OCI-LY1 (cell line): ENCODE data around the gene GLB1L.

Experiments
- H2AFZ ChIP-seq: fragments of 200-600 bp; sonication (generic), shearing (Covaris generic); 2 replicates; pipeline ENCODE4 v1.6.0; 2014; ENCODE audit warnings: antibody characterized with exemption, mild to moderate bottlenecking, low read length
- H3F3A ChIP-seq: fragments of 200-600 bp; sonication (generic), shearing (Covaris generic); 2 replicates; pipeline ENCODE4 v1.6.0; 2014; ENCODE audit warnings: mild to moderate bottlenecking, antibody characterized with exemption, low read length, moderate library complexity; ENCODE audit not compliant: insufficient read depth
- H3K27ac ChIP-seq: fragments of 200-600 bp; sonication (generic); 2 replicates; pipeline ENCODE4 v1.5.1; 2014; ENCODE audit warnings: low read length, mixed run types, mild to moderate bottlenecking, low read depth; ENCODE audit not compliant: poor library complexity, severe bottlenecking
- H3K27me3 ChIP-seq: fragments of 200-600 bp; sonication (generic); 2 replicates; pipeline ENCODE4 v1.6.0; 2014; ENCODE audit warnings: antibody characterized with exemption, mild to moderate bottlenecking, low read length, moderate library complexity; ENCODE audit not compliant: insufficient read depth
- H3K36me3 ChIP-seq: fragments of 200-600 bp; sonication (generic); 2 replicates; pipeline ENCODE4 v1.6.1; 2014; ENCODE audit warnings: mild to moderate bottlenecking, antibody characterized with exemption, low read length, moderate library complexity, mixed read lengths; ENCODE audit not compliant: insufficient read depth
- H3K4me1 ChIP-seq: fragments of 200-600 bp; sonication (generic); 2 replicates; pipeline ENCODE4 v1.5.1; 2014; ENCODE audit warnings: mild to moderate bottlenecking, low read length, moderate library complexity; ENCODE audit not compliant: insufficient read depth, severe bottlenecking
- H3K4me2 ChIP-seq: fragments of 200-600 bp; sonication (generic), shearing (Covaris generic); 2 replicates; pipeline ENCODE4 v1.6.1; 2014; ENCODE audit warnings: low read length
- H3K4me3 ChIP-seq: fragments of 200-600 bp; sonication (generic); 2 replicates; pipeline ENCODE4 v1.5.1; 2014; ENCODE audit warnings: low read length, low read depth, mild to moderate bottlenecking, mixed read lengths; ENCODE audit not compliant: poor library complexity, severe bottlenecking
- H3K79me2 ChIP-seq: fragments of 200-600 bp; shearing (Covaris generic); 2 replicates; pipeline ENCODE4 v1.6.1; 2016; ENCODE audit warnings: mixed run types, low read length, mixed read lengths; ENCODE audit not compliant: insufficient read depth
- H3K9ac ChIP-seq: fragments of 200-600 bp; sonication (generic), shearing (Covaris generic); 2 replicates; pipeline ENCODE4 v1.6.1; 2014; ENCODE audit warnings: mild to moderate bottlenecking, low read length, mixed read lengths
- H3K9me2 ChIP-seq: fragments of 200-600 bp; sonication (generic), shearing (Covaris generic); 2 replicates; pipeline ENCODE4 v1.6.1; 2014; ENCODE audit warnings: low read depth, mild to moderate bottlenecking, low read length, mixed read lengths
- H3K9me3 ChIP-seq: fragments of 200-600 bp; shearing (Covaris generic); 2 replicates; pipeline ENCODE4 v1.6.1; 2014; ENCODE audit warnings: low read length, mixed read lengths
- H4K20me1 ChIP-seq: fragments of 200-600 bp; sonication (generic), shearing (Covaris generic); 2 replicates; pipeline ENCODE4 v1.6.0; 2016; ENCODE audit warnings: mild to moderate bottlenecking, low read length; ENCODE audit not compliant: insufficient read depth
- EZH2 ChIP-seq: fragments of 200-600 bp; sonication (generic), shearing (Covaris generic); IDR thresholded peaks from 2 replicates; pipeline ENCODE4 v1.8.0; 2017; ENCODE audit warnings: borderline replicate concordance, mixed run types, mild to moderate bottlenecking, antibody characterized with exemption, low read length, moderate library complexity, mixed read lengths
- TF ChIP-seq, protein P1 (sequence below): fragments of 200-600 bp; sonication (generic), shearing (Covaris generic); IDR thresholded peaks from 2 replicates; pipeline ENCODE4 v1.5.1; 2017; ENCODE audit warnings: mild to moderate bottlenecking, antibody characterized with exemption, low read length, moderate library complexity, mixed read lengths

Gene GLB1L

DNA sequence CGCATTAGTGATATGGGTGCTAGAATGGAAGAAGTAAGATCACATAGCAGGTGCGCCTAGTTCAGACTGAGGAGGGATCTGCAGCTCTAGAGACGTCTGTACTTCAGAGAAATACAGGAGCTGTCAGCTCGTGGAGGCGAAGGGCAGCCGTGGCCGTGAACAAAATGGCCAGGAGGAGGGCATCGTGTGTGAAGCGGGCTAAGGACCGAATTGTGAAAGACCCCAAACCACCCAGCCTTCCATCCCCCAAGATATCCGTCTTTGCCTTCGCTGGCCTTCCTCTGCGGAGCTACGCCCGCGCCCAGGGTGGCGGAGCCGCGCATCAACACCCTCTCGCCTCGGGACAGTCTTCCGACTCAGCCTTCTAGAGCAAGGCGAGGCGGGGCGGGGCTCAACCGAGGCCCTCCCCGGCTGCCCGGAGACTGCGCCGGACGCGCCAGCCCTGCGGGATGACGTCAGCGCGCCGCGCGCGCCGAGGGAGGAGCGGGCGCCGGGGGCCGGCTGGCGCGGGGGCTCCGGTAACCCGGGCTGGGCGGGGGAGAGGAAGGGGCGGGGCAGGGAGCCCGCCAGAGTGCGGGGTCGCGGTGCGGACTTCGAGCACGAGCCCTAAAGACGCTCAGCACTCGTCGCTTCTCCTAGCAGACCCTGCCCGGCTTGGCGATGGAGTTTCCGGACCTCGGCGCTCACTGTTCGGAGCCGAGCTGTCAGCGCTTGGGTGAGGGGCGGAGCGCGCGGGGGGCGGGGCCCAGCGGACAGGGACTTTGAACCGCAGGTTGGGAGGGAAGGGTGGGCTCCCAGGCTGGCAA, 38.7 kb downstream of the GLB1L start, which contains the start of gene ZFAND2B:
Gene ZFAND2B (plus strand): TSS at position 455 of the 806 bp plus-strand sequence. CDS start 206 bp downstream, at position 661.
- no peak for TF ChIP-seq EZH2
- TF ChIP-seq, protein P1, sequence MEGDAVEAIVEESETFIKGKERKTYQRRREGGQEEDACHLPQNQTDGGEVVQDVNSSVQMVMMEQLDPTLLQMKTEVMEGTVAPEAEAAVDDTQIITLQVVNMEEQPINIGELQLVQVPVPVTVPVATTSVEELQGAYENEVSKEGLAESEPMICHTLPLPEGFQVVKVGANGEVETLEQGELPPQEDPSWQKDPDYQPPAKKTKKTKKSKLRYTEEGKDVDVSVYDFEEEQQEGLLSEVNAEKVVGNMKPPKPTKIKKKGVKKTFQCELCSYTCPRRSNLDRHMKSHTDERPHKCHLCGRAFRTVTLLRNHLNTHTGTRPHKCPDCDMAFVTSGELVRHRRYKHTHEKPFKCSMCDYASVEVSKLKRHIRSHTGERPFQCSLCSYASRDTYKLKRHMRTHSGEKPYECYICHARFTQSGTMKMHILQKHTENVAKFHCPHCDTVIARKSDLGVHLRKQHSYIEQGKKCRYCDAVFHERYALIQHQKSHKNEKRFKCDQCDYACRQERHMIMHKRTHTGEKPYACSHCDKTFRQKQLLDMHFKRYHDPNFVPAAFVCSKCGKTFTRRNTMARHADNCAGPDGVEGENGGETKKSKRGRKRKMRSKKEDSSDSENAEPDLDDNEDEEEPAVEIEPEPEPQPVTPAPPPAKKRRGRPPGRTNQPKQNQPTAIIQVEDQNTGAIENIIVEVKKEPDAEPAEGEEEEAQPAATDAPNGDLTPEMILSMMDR: no peak
- Histone ChIP-seq H3K4me1 (peaks cover 21% of the 10 kb centered on the region), H3K9me2 (no peaks in the 10 kb centered on the region), H3K27me3 (no peaks in the 10 kb centered on the region), H3K4me2 (peak within 1 kb of the TSS; percentile 86), H3K27ac (peak within 1 kb of the TSS; percentile 77), H4K20me1 (no peaks in the 10 kb centered on the region), H3K9ac (peak within 1 kb of the TSS; percentile 82), H3K79me2 (no peaks in the 10 kb centered on the region), H3F3A (0 out of 2 replicates have a peak, but pooled peaks cover 3% of the 10 kb centered on the region), H3K36me3 (peaks cover 38% of the 10 kb centered on the region; the same call in 1 of the 2 replicates), H3K9me3 (peaks cover 6% of the 10 kb centered on the region; the same call in 1 of the 2 replicates), H3K4me3 (peak within 1 kb of the TSS; percentile 70), H2AFZ (peak within 1 kb of the TSS; percentile 24; the same call in 1 of the 2 replicates)

DNA sequence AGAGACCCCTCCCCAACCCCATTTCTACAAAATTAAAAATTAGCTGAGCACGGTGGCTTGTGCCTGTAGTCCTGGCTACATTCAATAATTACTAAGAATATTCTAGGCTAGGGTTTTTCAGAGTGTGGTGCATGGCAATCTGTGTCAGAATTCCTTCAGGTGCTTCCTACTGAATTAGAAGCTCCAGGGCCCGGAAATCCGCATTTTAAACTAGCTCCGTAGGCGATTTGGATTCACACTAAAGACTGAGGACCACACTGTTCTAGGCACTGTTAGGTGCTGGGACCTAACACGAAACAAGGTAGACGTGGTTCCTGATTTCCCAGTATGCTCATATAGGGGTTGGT, 39.3 kb downstream of the GLB1L start:
- Histone ChIP-seq H3K79me2 (no peaks in the 10 kb centered on the region), H3K4me1 (peaks cover 21% of the 10 kb centered on the region), H2AFZ (peak overlapping the region; percentile 24; the same call in 1 of the 2 replicates), H3K9me3 (peaks cover 6% of the 10 kb centered on the region; the same call in 1 of the 2 replicates), H3K4me2 (peak overlapping the region; percentile 86), H3K36me3 (peaks cover 35% of the 10 kb centered on the region; the same call in 1 of the 2 replicates), H3K27ac (peak overlapping the region; percentile 72), H3F3A (0 out of 2 replicates have a peak, but pooled peaks cover 3% of the 10 kb centered on the region), H3K4me3 (peak overlapping the region; percentile 70), H4K20me1 (no peaks in the 10 kb centered on the region), H3K9me2 (no peaks in the 10 kb centered on the region), H3K27me3 (no peaks in the 10 kb centered on the region), H3K9ac (peak overlapping the region; percentile 82)
- no peak for TF ChIP-seq EZH2
- TF ChIP-seq, protein P1: no peak

DNA sequence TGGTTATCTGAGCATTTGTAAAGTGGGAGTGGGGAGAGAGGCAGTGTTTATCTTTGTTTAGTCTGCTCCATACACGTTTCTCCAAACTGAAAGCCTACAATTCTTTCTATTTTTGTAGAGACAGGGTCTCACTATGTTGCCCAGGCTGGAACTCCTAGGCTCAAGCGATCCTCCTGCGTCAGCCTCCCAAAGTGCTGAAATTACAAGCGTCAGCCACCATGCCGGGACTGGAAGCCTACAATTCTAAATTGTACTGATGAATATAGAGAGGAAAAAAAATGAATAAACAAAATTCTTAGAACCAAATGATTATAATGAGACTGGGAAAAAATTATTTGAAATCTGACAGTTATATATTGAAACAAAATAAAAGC, 40.1 kb downstream of the GLB1L start:
- no peaks in the 10 kb centered on the region for H3K79me2 ChIP-seq
- H3K4me3 ChIP-seq: no peak overlapping the region
- peaks cover 6% of the 10 kb centered on the region; the same call in 1 of the 2 replicates for H3K9me3 ChIP-seq
- H3K9ac ChIP-seq: no peak overlapping the region
- no peak overlapping the region for H3K27ac ChIP-seq
- no peaks in the 10 kb centered on the region for H4K20me1 ChIP-seq
- no peak for TF ChIP-seq EZH2
- H3K9me2 ChIP-seq: no peaks in the 10 kb centered on the region
- H3K27me3 ChIP-seq: no peaks in the 10 kb centered on the region
- H3K4me2 ChIP-seq: no peak overlapping the region
- 0 out of 2 replicates have a peak, but pooled peaks cover 3% of the 10 kb centered on the region for H3F3A ChIP-seq
- peaks cover 21% of the 10 kb centered on the region for H3K4me1 ChIP-seq
- H2AFZ ChIP-seq: no peak overlapping the region
- peaks cover 27% of the 10 kb centered on the region; the same call in 1 of the 2 replicates for H3K36me3 ChIP-seq
